ENCODE measurements around the gene CNOT3.
A peak's percentile ranks its signal among the peaks of the same experiment; 100 is the strongest.

CNOT3 gene

DNA sequence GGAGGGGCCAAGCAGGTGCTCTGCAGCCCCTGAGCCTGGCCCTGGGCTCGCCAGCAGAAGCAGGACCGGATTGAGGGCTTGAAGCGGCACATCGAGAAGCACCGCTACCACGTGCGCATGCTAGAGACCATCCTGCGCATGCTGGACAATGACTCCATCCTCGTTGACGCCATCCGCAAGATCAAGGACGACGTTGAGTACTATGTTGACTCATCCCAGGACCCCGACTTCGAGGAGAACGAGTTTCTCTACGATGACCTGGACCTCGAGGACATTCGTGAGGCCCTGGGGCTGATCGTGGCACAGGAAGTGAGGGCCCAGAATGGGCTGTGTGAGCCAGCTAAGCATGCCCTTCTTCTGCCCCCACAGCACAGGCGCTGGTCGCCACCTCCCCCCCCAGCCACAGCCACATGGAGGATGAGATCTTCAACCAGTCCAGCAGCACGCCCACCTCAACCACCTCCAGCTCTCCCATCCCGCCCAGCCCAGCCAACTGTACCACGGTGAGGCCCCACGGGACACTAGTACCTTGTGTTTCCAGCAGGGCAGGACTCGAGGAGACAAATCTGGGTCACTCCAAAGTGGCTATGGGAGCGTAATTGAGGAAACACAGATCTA lies 8.1 kb downstream of the CNOT3 start:
- DNase-seq (ENCODE audit: low read depth, low spot score) = no peak
- no peak overlapping the region for H3K4me3 ChIP-seq (ENCODE audit: low read length)

DNA sequence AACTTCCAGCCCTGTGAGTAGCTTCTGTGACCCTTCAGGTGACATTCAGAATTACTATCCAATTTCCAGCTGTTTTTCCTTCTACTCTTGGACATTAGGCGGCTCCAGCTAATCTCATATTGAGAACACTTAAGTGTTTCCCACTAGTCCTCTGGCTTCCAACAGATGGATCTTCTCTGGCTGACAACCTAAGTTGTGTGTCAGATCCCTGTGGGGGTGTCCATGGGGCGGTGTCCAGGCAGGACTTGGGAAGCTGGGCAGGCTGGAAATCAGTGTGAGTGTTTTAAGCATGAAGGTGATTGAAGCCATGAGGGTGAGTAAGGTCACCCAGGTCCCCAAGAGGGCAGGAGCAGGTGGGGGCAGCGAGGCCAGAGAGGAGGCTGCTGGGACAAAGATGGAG lies 10.1 kb downstream of the CNOT3 start:
- no peak for DNase-seq (ENCODE audit: low read depth, low spot score)
- H3K4me3 ChIP-seq (ENCODE audit: low read length) = no peak overlapping the region

DNA sequence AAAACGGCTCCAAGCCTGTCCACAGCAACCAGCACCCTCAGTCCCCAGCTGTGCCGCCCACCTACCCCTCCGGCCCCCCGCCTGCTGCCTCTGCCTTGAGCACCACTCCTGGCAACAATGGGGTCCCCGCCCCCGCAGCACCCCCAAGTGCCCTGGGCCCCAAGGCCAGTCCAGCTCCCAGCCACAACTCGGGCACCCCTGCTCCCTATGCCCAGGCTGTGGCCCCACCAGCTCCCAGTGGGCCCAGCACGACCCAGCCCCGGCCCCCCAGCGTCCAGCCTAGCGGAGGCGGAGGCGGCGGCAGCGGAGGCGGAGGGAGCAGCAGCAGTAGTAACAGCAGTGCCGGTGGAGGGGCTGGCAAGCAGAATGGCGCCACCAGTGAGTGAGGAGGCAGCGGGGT lies 10.6 kb downstream of the CNOT3 start:
- DNase-seq (ENCODE audit: low read depth, low spot score) = no peak
- no peak overlapping the region for H3K4me3 ChIP-seq (ENCODE audit: low read length)

DNA sequence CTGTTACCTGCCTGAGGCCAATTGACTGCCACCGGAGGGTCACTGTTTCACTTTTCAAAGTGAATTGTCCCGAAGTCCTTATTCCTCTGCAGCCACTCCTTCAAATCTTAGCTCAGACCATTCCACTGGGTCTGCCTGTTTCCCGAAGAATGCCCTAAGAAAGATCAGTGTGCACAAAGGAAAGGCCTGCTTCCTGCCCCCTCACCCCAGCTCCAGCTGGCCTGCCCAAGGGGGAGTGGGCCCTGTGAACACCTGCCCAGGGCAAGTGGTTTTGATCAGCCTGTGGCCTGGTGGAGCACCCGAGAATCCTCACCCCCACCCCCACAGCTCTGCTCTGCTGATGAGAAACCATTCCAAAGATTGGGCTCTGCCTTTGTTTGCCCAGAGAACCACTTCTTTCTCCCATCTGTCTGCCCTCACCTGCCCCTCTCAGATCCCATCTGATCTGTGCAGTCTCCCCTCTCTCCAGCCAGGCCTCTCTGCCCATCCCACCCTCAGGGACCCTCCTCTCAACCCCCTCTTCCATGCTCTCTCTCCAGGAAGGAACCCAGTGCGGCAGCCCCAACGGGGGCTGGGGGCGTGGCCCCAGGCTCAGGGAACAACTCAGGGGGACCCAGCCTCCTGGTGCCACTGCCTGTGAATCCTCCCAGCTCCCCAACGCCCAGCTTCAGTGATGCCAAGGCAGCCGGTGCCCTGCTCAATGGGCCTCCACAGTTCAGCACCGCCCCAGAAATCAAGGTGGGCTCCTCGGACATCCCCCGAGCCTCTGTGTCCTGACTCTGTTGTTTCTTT lies 11.7 kb downstream of the CNOT3 start:
- DNase-seq (ENCODE audit: low read depth, low spot score) = no peak
- H3K4me3 ChIP-seq (ENCODE audit: low read length) = no peak overlapping the region

DNA sequence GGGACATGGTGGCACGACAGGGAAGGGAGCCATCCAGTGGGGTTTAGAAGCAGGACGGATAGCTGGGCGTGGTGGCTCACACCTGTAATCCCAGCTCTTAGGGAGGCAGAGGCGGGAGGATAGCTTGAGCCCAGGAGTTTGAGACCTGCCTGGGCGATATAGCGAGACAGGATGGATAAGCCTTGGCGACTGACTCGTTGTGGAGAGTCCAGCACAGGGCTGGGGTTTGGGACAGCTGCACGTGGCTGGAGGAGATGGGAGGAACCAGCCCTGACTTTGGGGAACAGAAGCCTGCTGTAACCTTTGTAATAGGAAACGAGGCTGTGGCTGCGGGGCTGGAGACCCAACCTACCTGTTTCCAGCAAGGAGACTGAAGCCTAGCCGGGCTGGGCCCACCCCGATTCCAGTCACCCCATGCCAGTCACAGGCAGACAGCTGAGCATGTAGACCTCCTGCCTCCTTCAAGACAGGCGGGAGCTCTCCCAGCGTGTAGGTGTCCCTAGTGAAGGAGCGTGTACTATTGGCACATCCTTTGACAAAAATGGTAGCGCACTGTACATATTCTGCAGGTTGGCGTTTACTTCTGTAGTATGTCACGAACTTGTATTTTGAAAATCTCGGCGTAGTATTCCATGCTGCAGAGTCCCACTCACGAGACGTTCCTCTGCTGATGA lies 13.9 kb downstream of the CNOT3 start:
- no peak overlapping the region for H3K4me3 ChIP-seq (ENCODE audit: low read length)
- DNase-seq (ENCODE audit: low read depth, low spot score) = no peak

DNA sequence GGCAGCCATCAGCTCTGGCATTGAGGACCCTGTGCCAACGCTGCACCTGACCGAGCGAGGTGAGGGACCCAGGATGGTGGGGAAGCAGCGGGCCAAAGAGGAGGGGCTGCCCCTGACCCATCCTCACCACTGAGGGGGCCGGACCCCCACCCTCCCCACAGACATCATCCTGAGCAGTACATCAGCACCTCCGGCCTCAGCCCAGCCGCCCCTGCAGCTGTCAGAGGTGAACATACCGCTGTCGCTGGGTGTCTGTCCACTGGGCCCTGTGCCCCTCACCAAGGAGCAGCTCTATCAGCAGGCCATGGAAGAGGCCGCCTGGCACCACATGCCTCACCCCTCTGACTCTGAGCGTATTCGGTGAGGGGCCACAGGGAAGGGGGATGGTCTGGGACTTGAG lies 14.7 kb downstream of the CNOT3 start:
- no peak overlapping the region for H3K4me3 ChIP-seq (ENCODE audit: low read length)
- DNase-seq (ENCODE audit: low read depth, low spot score) = no peak

DNA sequence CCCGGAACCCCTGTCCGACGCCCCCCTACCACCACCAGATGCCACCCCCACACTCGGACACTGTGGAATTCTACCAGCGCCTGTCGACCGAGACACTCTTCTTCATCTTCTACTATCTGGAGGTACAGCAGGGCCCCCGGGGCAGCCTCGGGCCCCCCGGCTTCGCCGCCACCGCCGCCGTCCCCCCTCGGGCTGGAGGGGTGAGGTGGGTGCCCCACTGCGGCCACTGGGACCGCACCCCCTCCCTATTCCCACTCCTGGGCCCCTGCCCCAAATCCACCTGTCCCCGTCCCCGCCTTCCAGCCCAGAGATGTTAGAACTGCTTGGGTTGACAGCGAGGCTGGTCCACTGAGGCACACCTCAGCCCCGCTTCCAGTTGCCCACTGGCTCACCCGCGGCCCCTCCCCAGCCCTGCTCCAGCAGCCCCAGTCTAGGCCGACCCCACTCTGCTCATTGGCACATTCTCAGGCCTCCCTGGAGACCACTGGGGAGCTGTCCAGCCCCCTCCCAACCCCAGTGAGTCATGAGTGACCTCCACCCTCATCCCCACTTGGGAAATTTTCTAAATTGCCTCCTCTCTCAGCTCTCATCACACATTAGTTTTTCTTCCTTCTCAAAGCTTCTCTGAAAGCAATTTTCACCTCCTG lies 15.4 kb downstream of the CNOT3 start:
- H3K4me3 ChIP-seq (ENCODE audit: low read length) = no peak overlapping the region
- no peak for DNase-seq (ENCODE audit: low read depth, low spot score)

DNA sequence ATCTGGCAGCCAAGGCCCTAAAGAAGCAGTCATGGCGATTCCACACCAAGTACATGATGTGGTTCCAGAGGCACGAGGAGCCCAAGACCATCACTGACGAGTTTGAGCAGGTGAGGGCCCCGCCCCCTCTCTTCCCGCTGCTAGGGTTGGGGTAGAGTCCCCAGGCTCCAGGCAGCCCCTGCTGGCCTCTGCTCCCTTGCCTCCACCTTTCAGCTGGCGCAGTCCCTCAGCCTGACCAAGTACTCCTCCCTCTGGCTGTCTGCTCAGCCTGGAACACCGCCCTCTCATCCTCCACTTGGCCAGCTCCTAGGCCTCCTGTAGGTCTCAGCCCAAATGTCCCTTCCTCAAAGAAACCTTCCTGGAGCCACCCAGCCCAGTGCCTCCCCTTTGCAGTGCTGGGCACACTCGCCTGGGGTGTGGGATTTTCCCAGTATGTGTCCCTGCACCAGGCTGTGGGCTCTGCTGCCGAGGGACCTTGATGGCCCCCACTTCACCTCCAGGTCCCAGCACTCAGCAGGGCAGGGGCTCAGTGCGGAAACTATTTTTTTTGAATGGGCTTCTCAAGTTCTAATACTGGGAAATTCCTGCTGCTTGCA lies 16.3 kb downstream of the CNOT3 start:
- no peak overlapping the region for H3K4me3 ChIP-seq (ENCODE audit: low read length)
- no peak for DNase-seq (ENCODE audit: low read depth, low spot score)

DNA sequence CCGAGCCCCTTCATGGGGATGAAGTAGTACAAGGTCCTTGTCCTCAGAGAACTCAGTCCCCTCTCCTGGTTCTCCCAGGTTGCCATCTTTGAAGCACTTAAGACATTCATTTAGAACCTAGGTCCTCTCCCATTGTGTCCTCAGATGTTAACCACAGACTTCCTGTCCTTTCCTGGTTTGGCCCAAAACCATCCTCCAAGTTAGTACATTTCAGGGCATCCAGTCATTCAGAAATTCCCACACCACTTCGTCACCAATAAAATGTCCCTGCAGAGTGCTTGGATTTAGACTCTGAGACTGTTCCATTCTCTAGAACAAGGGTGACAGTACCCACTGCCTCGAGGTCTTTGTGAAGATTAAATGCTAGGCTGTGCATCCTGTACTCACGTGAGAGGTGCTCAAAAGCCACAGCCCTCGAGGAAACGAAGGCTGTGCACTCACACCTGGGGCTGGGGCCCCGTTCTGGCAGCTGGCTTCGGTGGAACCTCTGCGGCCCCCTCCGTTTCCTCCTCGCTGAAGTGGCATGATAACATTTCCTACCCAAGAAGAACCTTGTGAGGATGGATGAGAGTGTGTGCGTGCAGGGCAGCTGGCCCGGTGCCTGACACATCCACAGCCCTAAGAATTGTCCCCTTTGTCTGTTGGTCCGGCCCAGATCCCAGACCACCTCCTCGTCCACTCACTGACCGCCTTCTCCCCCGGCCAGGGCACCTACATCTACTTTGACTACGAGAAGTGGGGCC lies 17.2 kb downstream of the CNOT3 start:
- H3K4me3 ChIP-seq (ENCODE audit: low read length) = no peak overlapping the region
- DNase-seq (ENCODE audit: low read depth, low spot score) = peak; percentile 88

DNA sequence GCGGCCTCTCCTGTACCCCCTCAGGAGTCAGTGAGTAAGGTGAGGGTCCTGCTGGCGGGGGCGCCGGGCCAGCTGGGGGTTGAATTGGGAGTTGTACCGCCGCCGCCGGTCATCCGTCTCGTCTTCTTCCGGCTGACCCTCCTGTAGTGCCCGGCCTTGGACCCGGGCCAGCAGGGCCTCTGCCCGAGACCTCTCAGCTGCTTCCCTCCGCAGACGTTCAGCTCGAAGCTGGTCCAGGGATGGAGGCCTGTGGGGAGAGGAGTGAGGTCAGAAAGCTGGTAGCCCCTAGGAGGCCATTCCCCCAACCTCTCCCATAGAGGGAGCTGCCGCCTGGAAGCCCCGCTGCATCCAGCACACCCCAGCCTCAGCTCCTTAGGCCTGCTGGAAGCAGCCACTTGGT lies 18.1 kb downstream of the CNOT3 start:
- H3K4me3 ChIP-seq (ENCODE audit: low read length) = no peak overlapping the region
- no peak for DNase-seq (ENCODE audit: low read depth, low spot score)

DNA sequence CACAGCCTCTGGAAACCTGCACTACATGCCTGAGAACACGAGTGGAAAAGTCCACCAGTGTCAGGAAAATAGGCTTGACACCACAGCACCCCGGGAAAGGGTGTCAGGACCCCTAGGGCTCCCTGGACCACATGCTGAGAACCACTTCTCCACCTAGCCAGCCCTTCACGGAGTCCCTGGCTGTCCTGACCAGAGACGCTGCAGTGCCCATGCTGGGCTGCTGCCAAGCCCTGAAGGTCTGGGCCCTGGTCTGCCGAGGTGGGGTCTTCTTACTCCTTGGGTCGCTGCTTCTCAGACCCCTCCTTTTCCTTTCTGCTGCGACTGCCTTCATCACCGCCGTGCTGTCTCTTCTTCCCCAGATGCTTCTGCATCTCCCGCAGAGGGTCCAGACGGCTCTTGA lies 18.9 kb downstream of the CNOT3 start:
- H3K4me3 ChIP-seq (ENCODE audit: low read length) = no peak overlapping the region
- DNase-seq (ENCODE audit: low read depth, low spot score) = no peak

DNA sequence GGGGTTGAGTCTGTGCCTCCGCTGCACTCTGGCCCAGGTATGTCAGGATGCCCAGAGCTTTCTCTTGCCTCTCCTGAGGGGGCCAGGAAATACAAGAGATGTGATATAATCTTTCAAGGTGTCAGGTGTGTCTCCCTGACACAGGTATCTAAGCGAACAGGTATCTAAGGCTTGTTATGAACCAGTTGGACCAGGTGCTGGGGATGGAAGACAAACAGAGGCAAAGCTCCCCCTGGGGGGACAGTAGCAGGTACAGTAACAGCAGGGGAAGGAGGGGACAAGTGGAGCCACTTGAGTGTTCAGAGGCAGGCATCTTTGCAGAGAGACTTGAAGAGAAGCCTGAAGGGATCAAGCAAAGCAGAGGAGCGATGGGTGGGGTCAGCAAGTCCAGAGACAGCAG lies 19.4 kb downstream of the CNOT3 start:
- H3K4me3 ChIP-seq (ENCODE audit: low read length) = no peak overlapping the region
- no peak for DNase-seq (ENCODE audit: low read depth, low spot score)

DNA sequence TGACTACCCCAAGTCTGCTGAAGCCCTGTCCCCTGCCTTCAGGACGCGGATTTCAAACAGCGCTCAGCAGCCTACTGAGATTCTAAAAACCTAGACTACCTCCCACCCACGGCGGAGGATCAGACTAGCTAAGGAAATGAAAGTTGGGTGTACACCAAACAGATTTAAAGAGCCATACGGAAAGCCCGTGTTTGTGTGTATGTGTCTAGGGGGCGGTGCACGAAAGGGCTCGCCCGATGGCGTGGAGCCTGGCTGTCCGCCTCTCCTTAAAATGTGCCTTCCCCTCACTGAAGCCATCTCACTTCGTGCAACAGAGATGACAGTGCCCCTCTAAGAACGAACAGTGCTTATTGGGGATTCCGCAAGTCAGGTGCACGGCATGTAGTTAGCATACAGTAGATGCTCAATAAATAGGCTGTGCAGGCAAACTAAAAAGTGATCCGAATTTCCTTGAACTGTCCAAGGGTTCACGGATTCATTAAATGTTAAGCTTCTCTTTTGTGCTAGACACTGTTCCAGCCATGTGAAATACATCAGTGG lies 21.3 kb downstream of the CNOT3 start:
- peak overlapping the region; percentile 80 for H3K4me3 ChIP-seq (ENCODE audit: low read length)
- no peak for DNase-seq (ENCODE audit: low read depth, low spot score)

DNA sequence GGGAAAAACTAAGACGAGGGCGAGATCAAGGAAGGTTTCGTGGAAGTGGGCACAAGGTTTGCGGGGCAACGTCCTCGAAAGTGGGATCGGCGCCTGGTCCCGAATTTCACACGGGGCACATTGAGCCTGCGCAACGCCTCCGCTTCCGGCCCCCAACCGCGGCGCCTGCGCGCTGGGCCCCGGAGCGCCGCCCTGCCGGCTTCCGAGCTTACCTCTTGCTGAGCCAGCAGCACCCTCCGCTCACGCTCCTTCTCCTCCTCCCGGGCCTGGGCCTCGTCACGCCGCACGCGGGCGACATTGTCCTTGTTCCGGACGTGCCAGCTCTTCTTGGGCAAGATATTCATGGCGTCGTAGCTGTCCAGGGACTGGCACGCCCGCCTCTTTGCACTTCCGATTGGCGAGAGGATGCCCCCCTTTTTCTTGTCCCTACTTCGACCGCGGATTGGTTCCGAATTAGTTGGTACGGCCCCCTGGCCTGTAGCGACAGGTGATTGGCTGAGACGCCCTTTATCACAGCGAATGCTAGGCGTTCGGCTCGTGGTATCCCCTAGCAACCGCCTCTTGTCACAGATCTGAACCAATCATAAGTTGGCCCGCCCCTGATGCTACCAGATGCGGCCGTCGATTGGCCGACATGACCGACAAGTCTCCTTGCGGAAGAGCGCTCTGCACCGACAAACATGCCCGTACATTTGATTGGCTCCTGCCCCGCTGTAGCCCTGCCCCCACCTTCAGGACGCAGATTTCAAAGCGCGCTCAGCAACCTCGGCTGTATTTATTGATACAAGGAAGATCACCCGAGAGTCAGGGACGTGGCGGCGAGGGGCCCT lies 22.0 kb downstream of the CNOT3 start, which contains the start of gene LENG1:
LENG1 (minus strand) TSS at position 370 of the 830 bp plus-strand sequence; CDS start at position 344, 26 bp downstream.
- peak; percentile 100 for DNase-seq (ENCODE audit: low read depth, low spot score)
- peak within 1 kb of the TSS; percentile 85 for H3K4me3 ChIP-seq (ENCODE audit: low read length)

DNA sequence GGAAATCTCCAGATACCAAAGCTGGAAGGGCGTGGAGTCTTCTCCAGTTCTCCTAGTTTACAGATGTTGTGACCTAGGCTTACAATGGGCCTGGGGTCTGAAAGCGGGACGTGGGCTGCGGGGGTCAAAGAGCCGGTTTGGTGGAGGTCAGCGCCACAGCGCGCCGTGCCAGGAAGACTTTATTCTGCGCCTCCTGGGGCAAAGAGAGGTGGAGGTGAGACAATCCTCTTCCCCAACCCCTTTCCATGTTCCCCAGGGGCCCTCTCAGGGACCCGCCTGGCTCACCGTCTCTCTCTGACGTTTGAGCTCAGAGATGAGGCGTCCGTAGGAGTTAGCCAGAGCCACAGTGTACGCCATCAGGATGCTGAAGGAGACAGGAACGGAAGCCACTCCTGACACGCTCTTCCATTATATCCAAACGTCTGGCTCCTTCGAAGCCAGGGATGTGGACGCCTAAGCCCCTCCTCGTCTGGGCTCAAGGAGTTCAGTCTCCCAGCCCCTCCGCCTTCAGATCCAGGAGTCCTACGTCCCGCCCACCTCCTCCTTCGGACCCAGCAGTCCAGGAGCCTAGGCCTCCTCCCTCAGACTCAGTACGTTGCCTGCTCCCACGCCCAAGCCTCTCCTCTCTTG lies 22.7 kb downstream of the CNOT3 start:
- no peak for DNase-seq (ENCODE audit: low read depth, low spot score)

DNA sequence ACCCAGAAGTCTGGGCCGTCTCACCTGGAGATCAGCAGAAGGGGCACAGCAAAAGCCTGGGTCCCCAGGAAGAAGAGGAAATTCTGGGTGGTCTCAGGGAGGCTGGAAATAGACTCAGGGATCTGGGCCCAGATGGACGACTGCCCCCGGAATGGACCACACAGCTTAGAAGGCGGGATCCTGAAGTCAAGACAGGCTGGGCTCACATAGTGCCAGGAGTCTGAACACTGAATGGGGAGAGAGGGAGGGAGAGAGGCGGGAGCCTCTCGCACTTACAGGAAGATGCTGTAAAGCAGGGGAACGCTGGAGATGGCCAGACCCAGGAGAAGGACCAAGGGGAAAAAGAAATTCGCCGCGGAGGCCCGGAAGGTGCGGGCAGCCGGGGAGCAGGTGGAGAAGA lies 23.3 kb downstream of the CNOT3 start:
- H3K4me3 ChIP-seq (ENCODE audit: low read length) = peak overlapping the region; percentile 85

More for the DNA sequence above, 22.7 kb downstream of the CNOT3 start:
- H3K4me3 ChIP-seq (ENCODE audit: low read length) = peak overlapping the region; percentile 85

DNA sequence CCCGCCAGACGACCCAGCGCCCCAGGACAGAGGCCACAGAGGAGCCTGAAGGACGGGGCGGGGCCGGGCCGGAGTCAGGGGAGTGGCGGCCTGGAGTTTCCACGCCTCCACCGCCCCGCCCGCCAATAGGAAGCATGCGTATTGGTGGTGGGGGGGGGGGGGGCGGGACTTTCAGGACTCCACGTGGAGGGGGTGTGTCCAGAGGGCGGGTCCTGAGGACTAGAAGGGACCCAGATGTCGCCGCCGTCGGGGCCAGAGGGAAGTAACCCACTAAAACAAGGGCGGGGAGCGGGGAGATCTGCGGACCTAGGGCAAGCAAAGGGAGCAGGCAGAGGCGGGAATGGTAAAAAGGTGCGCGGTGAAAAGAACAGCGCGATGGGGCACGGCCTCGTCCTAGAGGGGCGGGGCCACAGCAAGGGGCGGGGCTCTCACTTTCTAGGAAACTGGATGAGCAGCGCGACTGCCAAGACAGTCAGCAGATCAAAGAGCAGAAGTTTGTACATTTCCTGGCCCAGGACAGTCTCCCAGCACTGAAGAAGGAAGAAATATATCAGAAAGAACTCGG lies 24.8 kb downstream of the CNOT3 start:
- peak; percentile 33 for DNase-seq (ENCODE audit: low read depth, low spot score)
- H3K4me3 ChIP-seq (ENCODE audit: low read length) = peak overlapping the region; percentile 32

More for the DNA sequence above, 23.3 kb downstream of the CNOT3 start:
- no peak for DNase-seq (ENCODE audit: low read depth, low spot score)
